BE2C (cell line): ENCODE results near the gene PRTG.

Experiments
- DNase-seq: peaks from one replicate; pipeline ENCODE4 v3.0.0-alpha.2; 2020
- H3K27me3 ChIP-seq: fragments of 250-450 bp; sonication (Bioruptor Pico); 2 replicates; pipeline ENCODE4 v1.5.1; 2020; ENCODE audit warnings: mild to moderate bottlenecking
- H3K36me3 ChIP-seq: fragments of 250-450 bp; sonication (Bioruptor Pico); 2 replicates; pipeline ENCODE4 v1.5.1; 2020; ENCODE audit warnings: mild to moderate bottlenecking
- H3K4me1 ChIP-seq: fragments of 250-450 bp; sonication (Bioruptor Pico); 2 replicates; pipeline ENCODE4 v1.5.1; 2020
- H3K4me3 ChIP-seq: 2 replicates; pipeline ENCODE4 v1.5.1; 2011; ENCODE audit warnings: low read depth, low read length
- H3K9me3 ChIP-seq: fragments of 250-450 bp; sonication (Bioruptor Pico); 2 replicates; pipeline ENCODE4 v1.5.1; 2020
- TF ChIP-seq, protein P1 (sequence below): IDR thresholded peaks from 2 replicates; pipeline ENCODE4 v1.5.1; 2012; ENCODE audit warnings: mild to moderate bottlenecking, low read depth, low read length

The PRTG gene

DNA sequence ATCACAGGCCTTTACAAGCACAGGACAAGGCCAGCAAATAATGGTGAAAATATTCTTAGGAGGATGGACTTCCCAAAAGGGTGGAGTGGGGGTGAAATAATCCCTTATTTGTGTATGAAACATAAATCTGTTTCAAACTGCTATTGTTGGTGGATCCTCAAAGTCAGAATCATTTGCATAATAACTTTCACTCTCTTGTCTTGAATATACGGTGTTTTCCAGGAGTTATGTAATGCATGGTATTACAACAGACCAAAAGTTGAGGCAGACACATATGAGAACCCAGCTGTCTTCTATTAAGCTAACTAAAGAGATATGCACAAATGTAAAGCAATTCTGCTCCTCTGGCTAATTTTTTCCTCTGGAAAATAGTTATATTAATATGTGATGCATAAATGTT lies 57.7 kb downstream of the PRTG start:
- Histone ChIP-seq H3K9me3 (no peaks in the 10 kb centered on the region), H3K4me3 (no peak overlapping the region), H3K36me3 (0 out of 2 replicates have a peak, but pooled peaks cover 2% of the 10 kb centered on the region), H3K4me1 (peaks cover 45% of the 10 kb centered on the region), H3K27me3 (no peaks in the 10 kb centered on the region)
- TF ChIP-seq, protein P1, sequence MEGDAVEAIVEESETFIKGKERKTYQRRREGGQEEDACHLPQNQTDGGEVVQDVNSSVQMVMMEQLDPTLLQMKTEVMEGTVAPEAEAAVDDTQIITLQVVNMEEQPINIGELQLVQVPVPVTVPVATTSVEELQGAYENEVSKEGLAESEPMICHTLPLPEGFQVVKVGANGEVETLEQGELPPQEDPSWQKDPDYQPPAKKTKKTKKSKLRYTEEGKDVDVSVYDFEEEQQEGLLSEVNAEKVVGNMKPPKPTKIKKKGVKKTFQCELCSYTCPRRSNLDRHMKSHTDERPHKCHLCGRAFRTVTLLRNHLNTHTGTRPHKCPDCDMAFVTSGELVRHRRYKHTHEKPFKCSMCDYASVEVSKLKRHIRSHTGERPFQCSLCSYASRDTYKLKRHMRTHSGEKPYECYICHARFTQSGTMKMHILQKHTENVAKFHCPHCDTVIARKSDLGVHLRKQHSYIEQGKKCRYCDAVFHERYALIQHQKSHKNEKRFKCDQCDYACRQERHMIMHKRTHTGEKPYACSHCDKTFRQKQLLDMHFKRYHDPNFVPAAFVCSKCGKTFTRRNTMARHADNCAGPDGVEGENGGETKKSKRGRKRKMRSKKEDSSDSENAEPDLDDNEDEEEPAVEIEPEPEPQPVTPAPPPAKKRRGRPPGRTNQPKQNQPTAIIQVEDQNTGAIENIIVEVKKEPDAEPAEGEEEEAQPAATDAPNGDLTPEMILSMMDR, result no peak
- DNase-seq, result no peak

DNA sequence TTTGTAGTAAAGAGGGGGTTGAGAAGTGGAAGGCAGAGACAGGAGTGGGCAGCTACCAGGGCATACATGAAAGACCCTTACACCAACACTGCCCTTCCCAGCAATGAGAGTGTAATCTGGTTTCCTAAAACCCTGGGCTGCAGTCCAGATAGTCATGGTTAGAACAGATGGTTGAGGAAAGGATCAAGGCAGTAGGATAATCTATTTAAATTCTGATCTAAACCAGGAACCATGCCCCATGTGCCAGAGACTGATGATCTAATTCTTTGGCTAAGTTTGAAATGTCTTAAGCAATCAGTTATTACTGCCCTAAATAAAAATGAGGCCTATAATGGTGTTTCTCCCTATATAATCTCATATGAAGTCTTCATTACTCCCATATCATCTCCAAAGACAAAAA lies 59.6 kb downstream of the PRTG start:
- H3K4me1 ChIP-seq, result peaks cover 40% of the 10 kb centered on the region
- no peaks in the 10 kb centered on the region for H3K27me3 ChIP-seq
- no peaks in the 10 kb centered on the region for H3K9me3 ChIP-seq
- no peak overlapping the region for H3K4me3 ChIP-seq
- peaks cover 6% of the 10 kb centered on the region; the same call in 1 of the 2 replicates for H3K36me3 ChIP-seq
- DNase-seq, result peak; percentile 53
- TF ChIP-seq, protein P1, result no peak

DNA sequence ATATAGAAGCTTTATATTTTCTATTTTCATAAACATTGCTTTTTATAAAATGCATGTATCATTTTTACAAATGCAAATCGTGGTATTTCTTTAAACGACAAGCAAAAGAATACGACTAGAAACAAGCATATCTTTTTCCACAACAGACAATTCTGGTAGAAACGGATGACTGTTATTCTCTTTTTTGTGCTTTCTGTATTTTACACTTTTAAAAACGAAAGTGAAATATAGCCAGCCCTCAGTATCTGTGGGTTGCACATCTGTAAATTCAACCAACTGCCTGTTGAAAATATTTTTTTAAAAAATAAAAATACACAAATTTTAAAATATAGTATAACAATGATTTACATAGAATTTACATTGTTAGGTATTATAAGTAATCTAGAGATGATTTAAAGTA lies 61.3 kb downstream of the PRTG start:
- no peak overlapping the region for H3K4me3 ChIP-seq
- H3K9me3 ChIP-seq, result no peaks in the 10 kb centered on the region
- TF ChIP-seq, protein P1, result no peak
- H3K36me3 ChIP-seq, result peaks cover 6% of the 10 kb centered on the region; the same call in 1 of the 2 replicates
- peaks cover 31% of the 10 kb centered on the region for H3K4me1 ChIP-seq
- DNase-seq, result no peak
- H3K27me3 ChIP-seq, result no peaks in the 10 kb centered on the region

DNA sequence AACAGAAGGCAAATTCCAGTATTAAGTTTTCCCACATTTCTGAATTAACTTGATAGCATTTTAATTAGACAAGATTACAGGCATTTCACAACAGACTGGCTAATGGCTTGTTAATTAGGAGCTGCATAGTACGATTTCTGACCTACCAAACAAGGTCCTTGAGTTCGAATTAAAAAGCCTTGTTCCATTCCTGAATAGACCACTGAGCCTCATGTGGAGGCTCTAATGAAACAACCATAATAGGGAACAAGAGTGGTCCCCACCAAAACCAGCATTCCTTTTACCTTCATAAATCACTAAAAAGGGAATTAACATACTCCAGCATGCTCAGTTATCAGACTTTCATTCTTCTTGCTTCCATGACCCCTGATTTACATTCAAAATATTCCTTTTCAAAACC lies 66.4 kb downstream of the PRTG start:
- no peak for DNase-seq
- Histone ChIP-seq H3K36me3 (peaks cover 5% of the 10 kb centered on the region), H3K4me3 (no peak overlapping the region)

DNA sequence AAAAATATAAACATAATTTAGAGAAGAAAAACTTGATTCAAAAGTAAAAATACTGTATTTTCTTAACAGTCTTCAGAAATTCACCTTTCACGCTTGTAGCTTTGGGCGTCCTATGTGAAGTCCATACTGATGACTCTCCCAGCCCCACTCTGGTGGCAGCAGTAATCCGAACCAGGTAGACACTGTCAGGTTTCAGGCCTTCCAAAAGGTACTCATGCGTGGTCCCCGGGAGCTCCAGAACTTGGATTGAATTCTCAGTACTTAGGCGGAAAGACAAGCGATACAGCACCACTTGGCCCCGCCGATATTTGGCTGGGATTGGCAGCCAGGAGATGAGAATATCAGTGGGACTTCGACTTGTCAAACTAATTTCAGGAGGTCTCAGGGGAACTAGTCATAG lies 69.7 kb downstream of the PRTG start:
- no peak for DNase-seq
- TF ChIP-seq, protein P1, result no peak
- Histone ChIP-seq H3K4me1 (peaks cover 26% of the 10 kb centered on the region), H3K4me3 (no peak overlapping the region), H3K9me3 (no peaks in the 10 kb centered on the region), H3K36me3 (peaks cover 2% of the 10 kb centered on the region; the same call in 1 of the 2 replicates), H3K27me3 (no peaks in the 10 kb centered on the region)

More for the DNA sequence above, 66.4 kb downstream of the PRTG start:
- no peaks in the 10 kb centered on the region for H3K9me3 ChIP-seq
- no peaks in the 10 kb centered on the region for H3K27me3 ChIP-seq
- TF ChIP-seq, protein P1, result no peak
- peaks cover 10% of the 10 kb centered on the region for H3K4me1 ChIP-seq

DNA sequence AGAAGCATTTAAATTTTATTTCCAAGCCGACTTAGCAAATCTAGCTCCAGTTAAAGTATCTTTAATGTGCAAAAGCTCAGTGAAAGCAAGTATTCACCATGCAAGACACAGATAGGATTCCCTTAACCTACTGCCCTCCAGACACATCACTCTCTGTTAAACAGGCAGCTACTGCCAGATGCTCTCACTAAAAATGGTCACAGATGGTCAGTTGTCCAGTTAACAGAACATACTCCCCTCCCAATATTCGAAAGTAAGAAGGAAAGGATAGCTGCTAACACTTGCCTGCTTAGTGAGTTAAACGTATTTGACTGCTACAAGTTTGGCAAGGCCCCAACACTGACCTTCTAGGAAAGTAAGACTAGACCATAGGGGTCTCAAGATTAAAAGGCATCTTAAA lies 73.7 kb downstream of the PRTG start:
- TF ChIP-seq, protein P1, result no peak
- H3K4me3 ChIP-seq, result no peak overlapping the region
- no peaks in the 10 kb centered on the region for H3K27me3 ChIP-seq
- H3K36me3 ChIP-seq, result peaks cover 2% of the 10 kb centered on the region; the same call in 1 of the 2 replicates
- H3K9me3 ChIP-seq, result no peaks in the 10 kb centered on the region
- peak; percentile 17 for DNase-seq
- H3K4me1 ChIP-seq, result peaks cover 16% of the 10 kb centered on the region
